ENCODE measurements around the gene SRP68. TPM values are rescaled to one million over a fixed set of nuclear protein-coding genes. Genes with fewer than 3 reads are reported as not detected.

The SRP68 gene
- total RNA-seq, 6 experiments from 2014 or later, result 95.3 to 104 (median 100.0) TPM

- TF ChIP-seq CTCF (IDR thresholded peaks at IDR 0.05), result no peak
- DNase-seq, result no peak
- Mint-ChIP-seq H3K27ac (no peak overlapping the region), H3K4me3 (no peak overlapping the region), H3K9me3 (no peaks in the 10 kb centered on the region; the same call in 1 of the 2 replicates), H3K27me3 (ENCODE audit: insufficient read depth) (peaks cover 9% of the 10 kb centered on the region), H3K36me3 (ENCODE audit: low read depth) (peaks cover 9% of the 10 kb centered on the region), H3K4me1 (ENCODE audit: low read depth) (peaks cover 8% of the 10 kb centered on the region)
Measured at GRCh38 chr17:76004750-76005262, 67.5 kb downstream of the SRP68 start.

- Mint-ChIP-seq H3K36me3 (ENCODE audit: low read depth) (peaks cover 4% of the 10 kb centered on the region; the same call in 1 of the 2 replicates), H3K27me3 (ENCODE audit: insufficient read depth) (peaks cover 6% of the 10 kb centered on the region), H3K4me3 (no peak overlapping the region), H3K4me1 (ENCODE audit: low read depth) (peaks cover 8% of the 10 kb centered on the region), H3K9me3 (no peaks in the 10 kb centered on the region), H3K27ac (no peak overlapping the region)
- TF ChIP-seq CTCF (IDR thresholded peaks at IDR 0.05), result no peak
- DNase-seq, result no peak
Measured at GRCh38 chr17:76003915-76004314, 68.4 kb downstream of the SRP68 start.

- DNase-seq, result no peak
- TF ChIP-seq CTCF (IDR thresholded peaks at IDR 0.05), result no peak
- H3K36me3 Mint-ChIP-seq (ENCODE audit: low read depth), result peaks cover 4% of the 10 kb centered on the region; the same call in 1 of the 2 replicates
- H3K4me1 Mint-ChIP-seq (ENCODE audit: low read depth), result peaks cover 24% of the 10 kb centered on the region
- H3K27me3 Mint-ChIP-seq (ENCODE audit: insufficient read depth), result peaks cover 3% of the 10 kb centered on the region
- H3K4me3 Mint-ChIP-seq, result no peak overlapping the region
- H3K27ac Mint-ChIP-seq, result no peak overlapping the region
- H3K9me3 Mint-ChIP-seq, result no peaks in the 10 kb centered on the region
Measured at GRCh38 chr17:76002100-76002499, 70.2 kb downstream of the SRP68 start.

GRCh38 chr17:76000755-76001521 lies 71.4 kb downstream of the SRP68 start, which contains the start of gene CDK3:
TSS of gene CDK3 (plus strand) at chr17:76000855. CDS start at chr17:76001426, 571 bp downstream.
- peak; percentile 66 for TF ChIP-seq CTCF (IDR thresholded peaks at IDR 0.05)
- Mint-ChIP-seq H3K4me3 (no peak within 1 kb of the TSS), H3K36me3 (ENCODE audit: low read depth) (peaks cover 4% of the 10 kb centered on the region; the same call in 1 of the 2 replicates), H3K27me3 (ENCODE audit: insufficient read depth) (peaks cover 3% of the 10 kb centered on the region), H3K9me3 (no peaks in the 10 kb centered on the region), H3K4me1 (ENCODE audit: low read depth) (peaks cover 31% of the 10 kb centered on the region), H3K27ac (no peak within 1 kb of the TSS)
- no peak for DNase-seq

- peak; percentile 89 for TF ChIP-seq CTCF (IDR thresholded peaks at IDR 0.05)
- H3K4me3 Mint-ChIP-seq, result no peak overlapping the region
Measured at GRCh38 chr17:76000016-76000754, 72.1 kb downstream of the SRP68 start.

More at GRCh38 chr17:76000016-76000754, 72.1 kb downstream of the SRP68 start:
- DNase-seq, result no peak
- Mint-ChIP-seq H3K27me3 (ENCODE audit: insufficient read depth) (peaks cover 3% of the 10 kb centered on the region), H3K36me3 (ENCODE audit: low read depth) (peaks cover 2% of the 10 kb centered on the region; the same call in 1 of the 2 replicates), H3K9me3 (no peaks in the 10 kb centered on the region), H3K4me1 (ENCODE audit: low read depth) (peaks cover 23% of the 10 kb centered on the region), H3K27ac (no peak overlapping the region)

All from HFFc6 (cell line).